ENCODE results near the gene BCR.

DNA sequence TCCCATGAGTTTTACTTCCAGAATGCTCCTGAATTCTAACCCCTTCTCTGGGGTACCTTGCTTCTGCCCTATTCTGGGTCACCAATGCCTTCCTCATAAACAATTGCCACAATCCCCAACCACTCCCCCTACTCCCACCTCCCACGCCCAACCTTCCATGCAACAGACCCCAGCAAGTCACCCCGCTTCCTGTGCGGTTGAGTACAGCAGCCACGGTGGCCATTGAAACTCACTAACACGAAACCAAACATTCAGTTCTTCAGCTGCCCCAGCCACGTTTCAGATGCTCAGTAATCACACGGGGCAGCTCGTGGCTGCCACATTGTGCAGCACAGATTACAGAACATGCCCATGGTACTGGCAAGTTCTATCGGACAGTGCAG lies 3.7 kb upstream of the BCR start:
- TF ChIP-seq, protein P1, sequence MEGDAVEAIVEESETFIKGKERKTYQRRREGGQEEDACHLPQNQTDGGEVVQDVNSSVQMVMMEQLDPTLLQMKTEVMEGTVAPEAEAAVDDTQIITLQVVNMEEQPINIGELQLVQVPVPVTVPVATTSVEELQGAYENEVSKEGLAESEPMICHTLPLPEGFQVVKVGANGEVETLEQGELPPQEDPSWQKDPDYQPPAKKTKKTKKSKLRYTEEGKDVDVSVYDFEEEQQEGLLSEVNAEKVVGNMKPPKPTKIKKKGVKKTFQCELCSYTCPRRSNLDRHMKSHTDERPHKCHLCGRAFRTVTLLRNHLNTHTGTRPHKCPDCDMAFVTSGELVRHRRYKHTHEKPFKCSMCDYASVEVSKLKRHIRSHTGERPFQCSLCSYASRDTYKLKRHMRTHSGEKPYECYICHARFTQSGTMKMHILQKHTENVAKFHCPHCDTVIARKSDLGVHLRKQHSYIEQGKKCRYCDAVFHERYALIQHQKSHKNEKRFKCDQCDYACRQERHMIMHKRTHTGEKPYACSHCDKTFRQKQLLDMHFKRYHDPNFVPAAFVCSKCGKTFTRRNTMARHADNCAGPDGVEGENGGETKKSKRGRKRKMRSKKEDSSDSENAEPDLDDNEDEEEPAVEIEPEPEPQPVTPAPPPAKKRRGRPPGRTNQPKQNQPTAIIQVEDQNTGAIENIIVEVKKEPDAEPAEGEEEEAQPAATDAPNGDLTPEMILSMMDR (IDR thresholded peaks at IDR 0.05; ENCODE audit: insufficient read depth, low read length), result no peak
- TF ChIP-seq GABPA (IDR thresholded peaks at IDR 0.05; ENCODE audit: low read depth), result no peak
